ENCODE measurements around the gene FRRS1. TPM values are rescaled to one million over a fixed set of nuclear protein-coding genes. Genes with fewer than 3 reads are reported as not detected.

Gene FRRS1
- total RNA-seq, 1 experiment from 2014 or later, result 12.2 TPM

- Histone ChIP-seq H3K9me3 (replicated peaks) (no peaks in the 10 kb centered on the region), H3K27ac (no peak overlapping the region), H3K4me1 (peaks cover 2% of the 10 kb centered on the region), H3K36me3 (peaks cover 44% of the 10 kb centered on the region), H3K4me3 (no peak overlapping the region), H3K27me3 (no peaks in the 10 kb centered on the region)
- DNase-seq, result no peak
Observed at GRCh38 chr1:99691175-99691574, 75.3 kb downstream of the FRRS1 start.

- no peaks in the 10 kb centered on the region for H3K27me3 ChIP-seq
- H3K4me3 ChIP-seq, result no peak overlapping the region
- peak; percentile 96 to 99 for DNase-seq
- H3K36me3 ChIP-seq, result peaks cover 20% of the 10 kb centered on the region
- H3K9me3 ChIP-seq (replicated peaks), result no peaks in the 10 kb centered on the region
- peaks cover 33% of the 10 kb centered on the region for H3K4me1 ChIP-seq
- peak overlapping the region; percentile 72 for H3K27ac ChIP-seq
Observed at GRCh38 chr1:99685516-99686180, 80.8 kb downstream of the FRRS1 start.

GRCh38 chr1:99682291-99682751 lies 84.1 kb downstream of the FRRS1 start:
- no peaks in the 10 kb centered on the region for H3K27me3 ChIP-seq
- peaks cover 13% of the 10 kb centered on the region for H3K36me3 ChIP-seq
- peaks cover 35% of the 10 kb centered on the region for H3K4me1 ChIP-seq
- peak overlapping the region; percentile 33; the same call in 1 of the 2 replicates for H3K27ac ChIP-seq
- DNase-seq, result peak; percentile 40 to 56
- H3K9me3 ChIP-seq (replicated peaks), result no peaks in the 10 kb centered on the region
- H3K4me3 ChIP-seq, result no peak overlapping the region

- Histone ChIP-seq H3K27me3 (no peaks in the 10 kb centered on the region), H3K4me3 (no peak overlapping the region), H3K4me1 (peaks cover 42% of the 10 kb centered on the region), H3K9me3 (replicated peaks) (no peaks in the 10 kb centered on the region), H3K36me3 (peaks cover 15% of the 10 kb centered on the region), H3K27ac (no peak overlapping the region; the same call in 1 of the 2 replicates)
- DNase-seq, result peak in 1 of 2 experiments; percentile 33
Observed at GRCh38 chr1:99681583-99681982, 84.9 kb downstream of the FRRS1 start.

GRCh38 chr1:99680270-99680669 lies 86.2 kb downstream of the FRRS1 start:
- Histone ChIP-seq H3K27ac (no peak overlapping the region), H3K4me3 (no peak overlapping the region), H3K27me3 (no peaks in the 10 kb centered on the region), H3K4me1 (peaks cover 46% of the 10 kb centered on the region), H3K9me3 (replicated peaks) (no peaks in the 10 kb centered on the region), H3K36me3 (peaks cover 15% of the 10 kb centered on the region)
- DNase-seq, result no peak

- peaks cover 51% of the 10 kb centered on the region for H3K4me1 ChIP-seq
- peak in 1 of 2 experiments; percentile 24 for DNase-seq
- H3K27me3 ChIP-seq, result no peaks in the 10 kb centered on the region
- H3K9me3 ChIP-seq (replicated peaks), result no peaks in the 10 kb centered on the region
- H3K4me3 ChIP-seq, result no peak overlapping the region
- H3K27ac ChIP-seq, result peak overlapping the region; percentile 4; the same call in 1 of the 2 replicates
- H3K36me3 ChIP-seq, result peaks cover 27% of the 10 kb centered on the region
Observed at GRCh38 chr1:99677416-99677815, 89.0 kb downstream of the FRRS1 start.

GRCh38 chr1:99676876-99677275 lies 89.6 kb downstream of the FRRS1 start:
- peaks cover 45% of the 10 kb centered on the region for H3K4me1 ChIP-seq
- DNase-seq, result no peak

GRCh38 chr1:99675994-99676393 lies 90.4 kb downstream of the FRRS1 start:
- no peak for DNase-seq
- H3K4me1 ChIP-seq, result peaks cover 41% of the 10 kb centered on the region

More at GRCh38 chr1:99676876-99677275, 89.6 kb downstream of the FRRS1 start:
- H3K27me3 ChIP-seq, result no peaks in the 10 kb centered on the region
- H3K36me3 ChIP-seq, result peaks cover 27% of the 10 kb centered on the region
- no peak overlapping the region for H3K4me3 ChIP-seq
- H3K9me3 ChIP-seq (replicated peaks), result no peaks in the 10 kb centered on the region
- peak overlapping the region; percentile 4; the same call in 1 of the 2 replicates for H3K27ac ChIP-seq

GRCh38 chr1:99675292-99675691 lies 91.1 kb downstream of the FRRS1 start:
- peak; percentile 24 to 55 for DNase-seq
- peaks cover 31% of the 10 kb centered on the region for H3K36me3 ChIP-seq
- H3K27me3 ChIP-seq, result no peaks in the 10 kb centered on the region
- no peak overlapping the region for H3K4me3 ChIP-seq
- no peaks in the 10 kb centered on the region for H3K9me3 ChIP-seq (replicated peaks)
- peak overlapping the region; percentile 92 for H3K27ac ChIP-seq
- peaks cover 41% of the 10 kb centered on the region for H3K4me1 ChIP-seq

More at GRCh38 chr1:99675994-99676393, 90.4 kb downstream of the FRRS1 start:
- Histone ChIP-seq H3K9me3 (replicated peaks) (no peaks in the 10 kb centered on the region), H3K4me3 (no peak overlapping the region), H3K27ac (peak overlapping the region; percentile 92), H3K27me3 (no peaks in the 10 kb centered on the region), H3K36me3 (peaks cover 31% of the 10 kb centered on the region)

GRCh38 chr1:99674115-99675064 lies 92.0 kb downstream of the FRRS1 start:
- peak; percentile 87 to 93 for DNase-seq
- Histone ChIP-seq H3K27me3 (no peaks in the 10 kb centered on the region), H3K9me3 (replicated peaks) (no peaks in the 10 kb centered on the region), H3K4me3 (no peak overlapping the region), H3K27ac (peak overlapping the region; percentile 92), H3K36me3 (peaks cover 35% of the 10 kb centered on the region), H3K4me1 (peaks cover 41% of the 10 kb centered on the region)

GRCh38 chr1:99673315-99673714 lies 93.1 kb downstream of the FRRS1 start:
- no peak for DNase-seq
- peaks cover 41% of the 10 kb centered on the region for H3K4me1 ChIP-seq
- H3K27ac ChIP-seq, result peak overlapping the region; percentile 92
- no peaks in the 10 kb centered on the region for H3K9me3 ChIP-seq (replicated peaks)
- peaks cover 46% of the 10 kb centered on the region for H3K36me3 ChIP-seq
- H3K27me3 ChIP-seq, result no peaks in the 10 kb centered on the region
- H3K4me3 ChIP-seq, result no peak overlapping the region

- Histone ChIP-seq H3K27me3 (no peaks in the 10 kb centered on the region), H3K36me3 (peaks cover 46% of the 10 kb centered on the region), H3K4me1 (peaks cover 41% of the 10 kb centered on the region), H3K27ac (no peak overlapping the region), H3K4me3 (no peak overlapping the region), H3K9me3 (replicated peaks) (no peaks in the 10 kb centered on the region)
- DNase-seq, result no peak
Observed at GRCh38 chr1:99672530-99673213, 93.8 kb downstream of the FRRS1 start.

- no peak for DNase-seq
- Histone ChIP-seq H3K4me1 (peaks cover 37% of the 10 kb centered on the region), H3K27me3 (no peaks in the 10 kb centered on the region), H3K9me3 (replicated peaks) (no peaks in the 10 kb centered on the region), H3K36me3 (peaks cover 43% of the 10 kb centered on the region), H3K27ac (no peak overlapping the region), H3K4me3 (no peak overlapping the region)
Observed at GRCh38 chr1:99672038-99672437, 94.4 kb downstream of the FRRS1 start.

- Histone ChIP-seq H3K4me3 (no peak overlapping the region), H3K27me3 (no peaks in the 10 kb centered on the region), H3K27ac (no peak overlapping the region), H3K4me1 (peaks cover 22% of the 10 kb centered on the region), H3K36me3 (peaks cover 39% of the 10 kb centered on the region), H3K9me3 (replicated peaks) (no peaks in the 10 kb centered on the region)
- DNase-seq, result no peak
Observed at GRCh38 chr1:99670583-99670982, 95.9 kb downstream of the FRRS1 start.
